Lung (tissue), 12 donors: ENCODE data around the gene CHN1. TPM values are rescaled to one million over a fixed set of nuclear protein-coding genes. Genes with fewer than 3 reads are reported as not detected.

Experiments used
- ATAC-seq: fragments of 200-7000 bp; cut with Tn5 transposase; one replicate; pipeline ENCODE4 v1.9.1; 2020; ENCODE audit warnings: moderate number of reproducible peaks; ENCODE audit not compliant: insufficient read depth, low FRiP score
- DNase-seq, 3 donors: peaks; one replicate each; pipeline ENCODE4 v3.0.0-alpha.2; 2013 to 2017
- H3K27ac ChIP-seq, 2 donors: one replicate each; pipeline ENCODE4 v1.5.1; 2013; ENCODE audit warnings: mild to moderate bottlenecking in 2 of 2, moderate library complexity in 2 of 2, control low read depth in 1 of 2, inconsistent platforms in 1 of 2, low read depth in 1 of 2, low read length in 1 of 2
- H3K27me3 ChIP-seq, 3 donors: one replicate each; pipeline ENCODE4 v1.5.1; 2013; ENCODE audit warnings: low read length in 2 of 3; ENCODE audit not compliant: control insufficient read depth in 3 of 3, insufficient read depth in 3 of 3
- H3K36me3 ChIP-seq, 4 donors: one replicate each; pipeline ENCODE4 v1.5.1; 2013; ENCODE audit warnings: low read length in 4 of 4, mild to moderate bottlenecking in 1 of 4, moderate library complexity in 1 of 4; ENCODE audit not compliant: control insufficient read depth in 4 of 4, insufficient read depth in 4 of 4
- H3K4me1 ChIP-seq, 5 donors: one replicate each; pipeline ENCODE4 v1.5.1; 2013; ENCODE audit warnings: low read length in 5 of 5, mild to moderate bottlenecking in 2 of 5, moderate library complexity in 1 of 5; ENCODE audit not compliant: control insufficient read depth in 5 of 5, insufficient read depth in 5 of 5
- H3K4me3 ChIP-seq: one replicate; pipeline ENCODE4 v1.5.1; 2013; ENCODE audit warnings: mild to moderate bottlenecking, control low read depth, moderate library complexity
- H3K9ac ChIP-seq, 2 donors: one replicate each; pipeline ENCODE4 v1.5.1; 2013; ENCODE audit warnings: low read length in 2 of 2, control low read depth in 1 of 2; ENCODE audit not compliant: insufficient read depth in 1 of 2
- H3K9me3 ChIP-seq, 4 donors: one replicate each; pipeline ENCODE4 v1.5.1; 2013; ENCODE audit warnings: low read length in 3 of 4, mild to moderate bottlenecking in 1 of 4, moderate library complexity in 1 of 4; ENCODE audit not compliant: control insufficient read depth in 4 of 4, insufficient read depth in 3 of 4
- CTCF ChIP-seq: IDR thresholded peaks from 2 replicates; pipeline ENCODE4 v1.5.1; 2012; ENCODE audit warnings: mild to moderate bottlenecking; ENCODE audit errors: control extremely low read depth, extremely low read depth
- WGBS, 2 donors: extraction: QIAGEN DNeasy Blood & Tissue Kit; methylation state at CpG; one replicate each; pipeline ENCODE4 v1.1.7; 2013; 5-methylcytosine and 5-hydroxymethylcytosine counted together
- polyA plus RNA-seq, 2 donors: library from polyadenylated mRNA; stranded (reverse); fragments of 200-250 nt; gene quantifications; one replicate each; pipeline ENCODE4 v1.2.1, GENCODE V29; 2013
- total RNA-seq, 2 donors: library from RNA; depleted of rRNA in 1 of 2; stranded (reverse); fragments of >200 nt in 1 of 2; gene quantifications; one replicate each; pipeline ENCODE4 v1.2.1, GENCODE V29; 2014 to 2021
- donor health status: control.
- donor health status: control.
- donor health status: Bipolar disorder and iron deficiency.
- donor health status: healthy.
- donor health status: DM: yes; HTN: yes; CAD: no.

Gene CHN1
- total and polyA plus RNA-seq, 4 donors: 6.8 to 80.9 (median 14.5) TPM

GRCh38 chr2:174839662-174840061, 165.5 kb downstream of the CHN1 start:
- no peak overlapping the region for H3K9ac ChIP-seq
- no peak overlapping the region for H3K27ac ChIP-seq
- H3K36me3 ChIP-seq: no peaks in the 10 kb centered on the region
- no peaks in the 10 kb centered on the region for H3K9me3 ChIP-seq
- H3K4me1 ChIP-seq: peaks cover 0 to 38% (median 17%) of the 10 kb centered on the region in 5 donors
- TF ChIP-seq CTCF: no peak
- DNase-seq (no peak), ATAC-seq (no peak)
- no peaks in the 10 kb centered on the region for H3K27me3 ChIP-seq
- H3K4me3 ChIP-seq: no peak overlapping the region
- WGBS, 2 donors: 83 to 88% methylated on average over 3 of the region's 3 CpGs

- no peak overlapping the region for H3K9ac ChIP-seq
- no peaks in the 10 kb centered on the region for H3K9me3 ChIP-seq
- H3K4me1 ChIP-seq: peaks cover 0 to 25% (median 8%) of the 10 kb centered on the region in 5 donors
- H3K4me3 ChIP-seq: no peak overlapping the region
- H3K27me3 ChIP-seq: no peaks in the 10 kb centered on the region
- no peak for TF ChIP-seq CTCF
- WGBS, 2 donors: 96 to 97% methylated on average over 1 of the region's 1 CpG
- ATAC-seq (no peak), DNase-seq (no peak)
- no peaks in the 10 kb centered on the region for H3K36me3 ChIP-seq
- H3K27ac ChIP-seq: peak overlapping the region in 1 of 2 donors; percentile 48
These were observed 168.2 kb downstream of the CHN1 start for GRCh38 chr2:174836995-174837390.

GRCh38 chr2:174836377-174836994, 168.7 kb downstream of the CHN1 start:
- peaks cover 0 to 22% (median 8%) of the 10 kb centered on the region in 5 donors for H3K4me1 ChIP-seq
- 82 to 97% methylated on average over 3 of the region's 3 CpGs for WGBS, 2 donors
- H3K27me3 ChIP-seq: no peaks in the 10 kb centered on the region
- H3K9ac ChIP-seq: no peak overlapping the region
- DNase-seq: no peak
- no peak for ATAC-seq
- no peaks in the 10 kb centered on the region for H3K36me3 ChIP-seq
- no peak overlapping the region for H3K4me3 ChIP-seq
- TF ChIP-seq CTCF: no peak
- no peaks in the 10 kb centered on the region for H3K9me3 ChIP-seq
- H3K27ac ChIP-seq: peak overlapping the region in 1 of 2 donors; percentile 48

- Histone ChIP-seq H3K4me1 (peaks cover 0 to 15% (median 5%) of the 10 kb centered on the region in 5 donors), H3K9ac (no peak overlapping the region), H3K4me3 (no peak overlapping the region), H3K36me3 (no peaks in the 10 kb centered on the region), H3K27ac (no peak overlapping the region), H3K9me3 (no peaks in the 10 kb centered on the region), H3K27me3 (no peaks in the 10 kb centered on the region)
- WGBS, 2 donors: 65 to 74% methylated on average over 2 of the region's 2 CpGs
- no peak for ATAC-seq
- DNase-seq: no peak
- no peak for TF ChIP-seq CTCF
These were observed 169.4 kb downstream of the CHN1 start for GRCh38 chr2:174835797-174836255.
